ENCODE data around the gene KIF1A.

The KIF1A gene

DNA sequence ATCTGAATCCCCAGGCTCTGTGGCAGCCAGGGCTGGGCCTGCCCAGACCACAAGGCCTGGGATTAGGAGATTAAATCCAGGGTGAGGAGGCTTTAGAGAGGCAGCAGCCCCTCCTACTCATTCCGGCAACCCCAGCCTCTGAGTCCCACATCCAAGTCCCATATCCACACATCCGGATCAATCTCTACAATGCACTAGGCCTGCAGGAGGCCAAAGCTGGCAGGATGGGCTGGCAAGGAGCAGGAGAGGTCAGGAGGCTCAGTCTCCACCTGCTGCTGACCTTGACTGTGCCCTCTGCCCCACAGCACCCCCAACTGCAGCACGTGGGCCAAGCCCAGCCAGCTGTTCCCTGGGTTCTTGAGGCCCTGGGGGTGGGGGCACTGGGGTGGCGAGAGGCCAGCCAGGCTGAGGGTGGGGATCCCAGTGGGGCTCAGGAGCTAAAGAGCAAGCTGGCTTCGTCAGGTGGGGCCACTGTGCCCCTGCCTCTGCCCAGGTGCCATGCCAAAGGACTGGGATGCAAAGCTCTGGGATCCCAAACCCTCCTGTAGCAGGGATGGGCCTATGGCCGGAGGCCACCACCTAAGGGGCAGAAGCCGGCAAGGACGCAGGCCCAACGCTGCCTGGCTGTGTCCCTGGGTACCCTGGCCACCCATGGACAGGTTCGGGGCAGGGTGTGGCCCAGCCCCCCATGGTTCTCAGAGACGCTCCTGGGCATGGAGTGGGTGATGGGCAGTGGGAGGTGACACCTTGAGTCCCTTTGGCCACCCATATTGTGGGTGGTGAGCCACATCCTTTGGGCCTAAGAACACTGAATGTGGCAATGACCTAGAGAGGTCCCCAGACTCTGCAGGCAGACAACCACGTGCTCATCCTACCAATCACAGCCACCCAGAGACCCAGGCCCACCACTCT, 3.2 kb downstream of the KIF1A start:
- Histone ChIP-seq H3K4me1 (ENCODE audit: control insufficient read depth, insufficient read depth, low read length) (peaks cover 13% of the 10 kb centered on the region; the same call in 1 of the 2 replicates), H3K27me3 (ENCODE audit: control insufficient read depth, insufficient read depth, low read length) (peaks cover 6% of the 10 kb centered on the region), H3K9me3 (ENCODE audit: control insufficient read depth, insufficient read depth, low read length) (no peaks in the 10 kb centered on the region), H3K27ac (ENCODE audit: low read depth, low read length) (no peak overlapping the region), H3K9ac (ENCODE audit: low read depth, low read length) (no peak overlapping the region), H3K36me3 (ENCODE audit: control insufficient read depth, insufficient read depth, low read length) (peaks cover 25% of the 10 kb centered on the region), H3K4me3 (ENCODE audit: low read depth, low read length) (no peak overlapping the region)

DNA sequence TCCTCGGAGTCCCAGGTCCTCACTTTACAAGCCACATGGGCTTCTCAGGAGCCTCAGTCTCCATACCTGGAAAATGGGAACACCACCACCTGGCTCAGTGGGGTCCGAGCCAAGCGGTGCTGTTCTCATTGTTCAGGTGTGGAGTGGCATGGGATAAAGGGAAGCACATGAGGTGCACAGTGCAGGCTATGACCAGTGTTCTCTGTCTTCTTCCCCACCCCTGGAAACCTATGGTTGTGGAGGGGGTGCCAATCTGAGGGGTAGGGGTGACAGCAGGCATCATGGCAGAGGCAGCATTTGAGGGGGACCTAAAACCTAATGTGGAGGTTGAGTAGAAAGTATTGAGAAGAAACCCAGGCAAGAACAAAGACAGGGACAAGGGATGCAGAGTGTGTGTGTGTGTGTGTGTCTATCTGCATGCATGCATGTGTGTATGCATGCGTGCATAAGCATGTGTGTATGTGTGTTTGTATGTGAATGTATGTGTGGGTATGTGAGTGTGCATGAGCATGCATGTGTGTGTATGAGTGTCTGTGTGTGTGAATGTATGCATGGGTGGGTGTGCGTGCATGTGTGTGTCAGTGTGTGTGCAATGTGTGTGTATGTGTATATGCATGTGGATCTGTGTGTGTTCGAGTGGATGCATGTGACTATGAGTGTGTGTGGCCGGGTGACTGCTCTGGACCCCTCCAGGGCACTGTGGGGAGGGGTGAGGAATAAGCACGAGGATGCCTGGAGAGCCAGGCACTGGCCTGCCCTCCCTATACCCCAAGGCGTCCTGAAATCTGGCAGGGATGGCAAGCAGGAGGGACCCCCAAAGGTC, 4.0 kb downstream of the KIF1A start:
- Histone ChIP-seq H3K9ac (ENCODE audit: low read depth, low read length) (no peak overlapping the region), H3K27ac (ENCODE audit: low read depth, low read length) (no peak overlapping the region), H3K27me3 (ENCODE audit: control insufficient read depth, insufficient read depth, low read length) (no peaks in the 10 kb centered on the region), H3K4me1 (ENCODE audit: control insufficient read depth, insufficient read depth, low read length) (peaks cover 11% of the 10 kb centered on the region; the same call in 1 of the 2 replicates), H3K36me3 (ENCODE audit: control insufficient read depth, insufficient read depth, low read length) (peaks cover 30% of the 10 kb centered on the region), H3K9me3 (ENCODE audit: control insufficient read depth, insufficient read depth, low read length) (no peaks in the 10 kb centered on the region), H3K4me3 (ENCODE audit: low read depth, low read length) (no peak overlapping the region)

DNA sequence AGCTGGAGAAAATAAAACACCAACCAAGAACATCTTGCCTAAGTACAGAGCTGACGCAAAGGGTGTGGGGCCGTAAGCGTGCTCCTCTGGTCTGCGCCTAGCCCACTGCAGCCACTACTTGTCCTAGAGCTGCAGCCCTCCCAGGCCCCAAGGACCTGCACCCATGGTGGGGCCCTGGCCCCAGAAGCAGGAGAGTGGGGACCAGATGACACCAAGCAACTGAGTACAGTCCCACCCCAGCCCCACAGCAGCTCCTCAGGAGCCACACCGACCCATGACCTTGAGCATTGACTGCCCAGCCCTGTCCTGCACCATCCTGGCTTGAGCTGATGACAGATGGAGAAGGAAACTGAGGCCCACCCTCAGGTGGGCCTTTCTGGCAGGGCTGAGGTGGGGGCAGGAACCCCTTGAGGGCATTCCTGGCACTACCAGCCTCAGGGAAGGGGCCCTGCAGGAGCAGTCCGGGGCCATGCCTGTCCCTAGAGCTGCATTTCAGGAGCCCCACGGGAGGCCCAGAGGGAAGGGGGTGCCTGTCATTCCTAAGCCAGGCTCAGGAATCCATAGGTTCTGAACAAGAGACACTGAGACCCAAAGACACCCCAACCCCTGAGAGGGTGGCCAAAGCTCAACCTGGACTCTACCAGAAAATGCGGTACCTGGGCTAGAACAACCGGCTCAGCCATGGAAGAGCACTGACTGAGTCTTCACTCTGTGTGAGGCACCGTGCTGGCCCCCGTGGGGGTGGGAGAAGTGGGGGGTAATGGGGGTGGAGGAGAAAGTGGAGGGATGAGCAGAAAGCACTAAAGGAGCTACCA, 4.9 kb downstream of the KIF1A start:
- no peaks in the 10 kb centered on the region for H3K9me3 ChIP-seq (ENCODE audit: control insufficient read depth, insufficient read depth, low read length)

DNA sequence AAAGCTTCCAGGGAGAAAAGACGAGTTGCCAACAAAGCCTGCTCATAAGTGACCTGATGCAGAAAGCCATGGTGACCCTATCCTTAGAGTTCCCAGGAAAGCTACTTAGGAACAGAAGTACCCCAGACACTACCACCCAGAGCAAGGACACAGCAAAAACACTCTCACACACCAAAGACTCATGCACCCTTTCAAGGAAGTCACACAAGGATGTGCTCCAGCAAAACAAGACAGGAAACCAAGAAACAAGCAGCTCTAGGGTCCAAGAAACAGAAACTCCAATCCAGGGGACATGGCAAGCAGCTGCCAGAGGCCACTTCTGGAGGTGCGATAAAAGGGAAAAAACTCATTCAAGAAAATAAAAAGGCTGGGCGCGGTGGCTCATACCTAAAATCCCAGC, 5.7 kb downstream of the KIF1A start:
- Histone ChIP-seq H3K27me3 (ENCODE audit: control insufficient read depth, insufficient read depth, low read length) (no peaks in the 10 kb centered on the region), H3K4me1 (ENCODE audit: control insufficient read depth, insufficient read depth, low read length) (peaks cover 11% of the 10 kb centered on the region; the same call in 1 of the 2 replicates), H3K4me3 (ENCODE audit: low read depth, low read length) (no peak overlapping the region), H3K27ac (ENCODE audit: low read depth, low read length) (no peak overlapping the region), H3K9ac (ENCODE audit: low read depth, low read length) (no peak overlapping the region), H3K36me3 (ENCODE audit: control insufficient read depth, insufficient read depth, low read length) (peaks cover 35% of the 10 kb centered on the region), H3K9me3 (ENCODE audit: control insufficient read depth, insufficient read depth, low read length) (no peaks in the 10 kb centered on the region)

More for the DNA sequence above, 4.9 kb downstream of the KIF1A start:
- Histone ChIP-seq H3K9ac (ENCODE audit: low read depth, low read length) (no peak overlapping the region), H3K27ac (ENCODE audit: low read depth, low read length) (no peak overlapping the region), H3K36me3 (ENCODE audit: control insufficient read depth, insufficient read depth, low read length) (peaks cover 34% of the 10 kb centered on the region), H3K4me1 (ENCODE audit: control insufficient read depth, insufficient read depth, low read length) (peaks cover 11% of the 10 kb centered on the region; the same call in 1 of the 2 replicates), H3K27me3 (ENCODE audit: control insufficient read depth, insufficient read depth, low read length) (no peaks in the 10 kb centered on the region), H3K4me3 (ENCODE audit: low read depth, low read length) (no peak overlapping the region)

DNA sequence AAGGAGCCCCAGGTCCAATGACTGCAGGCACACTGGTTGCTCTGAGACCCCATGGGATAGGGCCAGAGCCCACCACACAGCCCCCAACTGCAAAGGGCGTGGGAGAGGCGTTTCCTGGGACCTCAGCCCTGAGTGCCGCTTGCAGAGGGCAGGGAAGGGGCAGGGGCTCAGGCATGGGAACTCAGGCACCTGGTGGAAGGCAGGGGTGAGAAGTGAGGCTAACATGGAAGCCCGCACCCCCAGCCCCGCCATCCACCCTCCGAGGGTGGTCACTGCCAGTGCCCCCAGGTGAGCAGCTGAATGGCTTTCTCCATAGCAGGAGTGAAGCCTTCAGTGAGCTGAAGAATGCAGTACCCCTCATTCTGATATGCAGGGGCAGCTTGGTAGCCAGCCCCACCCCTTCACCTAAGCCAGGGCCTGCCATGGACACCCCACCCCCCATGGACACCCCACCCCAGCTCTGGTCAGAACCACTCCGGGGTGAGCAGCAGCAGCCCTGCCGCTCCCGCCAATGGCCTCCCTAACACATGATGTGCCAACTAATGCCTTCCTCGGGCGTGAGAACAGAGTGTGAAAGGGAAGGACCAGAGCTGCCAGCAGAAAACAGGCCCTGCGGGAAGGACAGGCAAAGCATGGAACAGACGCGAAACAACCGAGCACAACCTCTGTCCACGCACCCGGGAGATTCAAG, 6.6 kb downstream of the KIF1A start:
- peaks cover 38% of the 10 kb centered on the region for H3K36me3 ChIP-seq (ENCODE audit: control insufficient read depth, insufficient read depth, low read length)
- no peaks in the 10 kb centered on the region for H3K9me3 ChIP-seq (ENCODE audit: control insufficient read depth, insufficient read depth, low read length)
- H3K27me3 ChIP-seq (ENCODE audit: control insufficient read depth, insufficient read depth, low read length) = no peaks in the 10 kb centered on the region
- H3K4me1 ChIP-seq (ENCODE audit: control insufficient read depth, insufficient read depth, low read length) = peaks cover 8% of the 10 kb centered on the region; the same call in 1 of the 2 replicates
- no peak overlapping the region for H3K4me3 ChIP-seq (ENCODE audit: low read depth, low read length)
- H3K9ac ChIP-seq (ENCODE audit: low read depth, low read length) = no peak overlapping the region
- no peak overlapping the region for H3K27ac ChIP-seq (ENCODE audit: low read depth, low read length)

DNA sequence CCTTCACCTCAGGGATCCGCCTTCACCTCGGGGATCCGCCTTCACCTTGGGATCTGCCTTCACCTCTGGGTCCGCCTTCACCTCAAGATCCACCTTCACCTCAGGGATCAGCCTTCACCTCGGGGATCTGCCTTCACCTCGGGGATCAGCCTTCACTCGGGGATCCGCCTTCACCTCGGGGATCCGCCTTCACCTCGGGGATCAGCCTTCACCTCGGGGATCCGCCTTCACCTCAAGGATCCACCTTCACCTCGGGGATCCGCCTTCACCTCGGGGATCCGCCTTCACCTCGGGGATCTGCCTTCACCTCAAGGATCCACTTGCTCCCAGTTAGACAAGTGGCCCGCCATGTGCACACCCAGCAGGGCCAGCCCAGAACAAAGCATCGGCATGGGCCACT, 7.3 kb downstream of the KIF1A start:
- Histone ChIP-seq H3K9me3 (ENCODE audit: control insufficient read depth, insufficient read depth, low read length) (no peaks in the 10 kb centered on the region), H3K9ac (ENCODE audit: low read depth, low read length) (no peak overlapping the region), H3K27ac (ENCODE audit: low read depth, low read length) (no peak overlapping the region), H3K27me3 (ENCODE audit: control insufficient read depth, insufficient read depth, low read length) (no peaks in the 10 kb centered on the region), H3K4me3 (ENCODE audit: low read depth, low read length) (no peak overlapping the region), H3K36me3 (ENCODE audit: control insufficient read depth, insufficient read depth, low read length) (peaks cover 38% of the 10 kb centered on the region), H3K4me1 (ENCODE audit: control insufficient read depth, insufficient read depth, low read length) (0 out of 2 replicates have a peak, but pooled peaks cover 2% of the 10 kb centered on the region)

- H3K27me3 ChIP-seq (ENCODE audit: control insufficient read depth, insufficient read depth, low read length) = no peaks in the 10 kb centered on the region
- no peak overlapping the region for H3K27ac ChIP-seq (ENCODE audit: low read depth, low read length)
- no peaks in the 10 kb centered on the region for H3K9me3 ChIP-seq (ENCODE audit: control insufficient read depth, insufficient read depth, low read length)
- H3K4me1 ChIP-seq (ENCODE audit: control insufficient read depth, insufficient read depth, low read length) = no peaks in the 10 kb centered on the region
- peaks cover 34% of the 10 kb centered on the region for H3K36me3 ChIP-seq (ENCODE audit: control insufficient read depth, insufficient read depth, low read length)
- H3K4me3 ChIP-seq (ENCODE audit: low read depth, low read length) = no peak overlapping the region
- H3K9ac ChIP-seq (ENCODE audit: low read depth, low read length) = no peak overlapping the region
Observed at GRCh38 chr2:240812301-240812680, 7.7 kb downstream of the KIF1A start.

GRCh38 chr2:240811346-240812300, 8.4 kb downstream of the KIF1A start:
- Histone ChIP-seq H3K9me3 (ENCODE audit: control insufficient read depth, insufficient read depth, low read length) (no peaks in the 10 kb centered on the region), H3K27me3 (ENCODE audit: control insufficient read depth, insufficient read depth, low read length) (no peaks in the 10 kb centered on the region), H3K36me3 (ENCODE audit: control insufficient read depth, insufficient read depth, low read length) (peaks cover 31% of the 10 kb centered on the region), H3K4me1 (ENCODE audit: control insufficient read depth, insufficient read depth, low read length) (no peaks in the 10 kb centered on the region), H3K4me3 (ENCODE audit: low read depth, low read length) (no peak overlapping the region), H3K9ac (ENCODE audit: low read depth, low read length) (no peak overlapping the region), H3K27ac (ENCODE audit: low read depth, low read length) (no peak overlapping the region)

GRCh38 chr2:240810621-240811020, 9.4 kb downstream of the KIF1A start:
- Histone ChIP-seq H3K27me3 (ENCODE audit: control insufficient read depth, insufficient read depth, low read length) (no peaks in the 10 kb centered on the region), H3K9ac (ENCODE audit: low read depth, low read length) (no peak overlapping the region), H3K36me3 (ENCODE audit: control insufficient read depth, insufficient read depth, low read length) (peaks cover 31% of the 10 kb centered on the region)

More at GRCh38 chr2:240810621-240811020, 9.4 kb downstream of the KIF1A start:
- Histone ChIP-seq H3K27ac (ENCODE audit: low read depth, low read length) (no peak overlapping the region), H3K4me1 (ENCODE audit: control insufficient read depth, insufficient read depth, low read length) (no peaks in the 10 kb centered on the region), H3K9me3 (ENCODE audit: control insufficient read depth, insufficient read depth, low read length) (no peaks in the 10 kb centered on the region), H3K4me3 (ENCODE audit: low read depth, low read length) (no peak overlapping the region)

All from HUES48 (cell line).